Endothelial cell of umbilical vein (primary cell): ENCODE data around the gene KIRREL1. TPM values are rescaled to one million over a fixed set of nuclear protein-coding genes. Genes with fewer than 3 reads are reported as not detected.

Experiments
- BruUV-seq: library from RNA; stranded (reverse); fragments of 400-500 nt; replicated peaks from 2 replicates; lab custom pipeline; 2021; lab: Mats Ljungman, UMichigan
- CTCF ChIA-PET: fragments of 300-600, 350-600 bp; sonication (Branson Sonifier 250); formaldehyde crosslinking; loops from one replicate; lab custom pipeline; 2021; ENCODE audit warnings: antibody characterized with exemption, inconsistent platforms; lab: Charles Lee
- POLR2A ChIA-PET: fragments of 300-600, 350-600 bp; sonication (Branson Sonifier 250); formaldehyde crosslinking; loops from one replicate; lab custom pipeline; 2021; ENCODE audit warnings: antibody characterized with exemption, inconsistent platforms; lab: Charles Lee
- DNase-seq: peaks from one replicate; pipeline ENCODE4 v3.0.0-alpha.2; 2011; ENCODE audit warnings: low read depth, low spot score
- FAIRE-seq: peaks from 2 replicates; lab custom pipeline; 2011; peaks lifted over from hg19 to GRCh38; lab: Jason Lieb, UNC
- H2AFZ ChIP-seq: 2 replicates; pipeline ENCODE4 v1.6.0; 2012; ENCODE audit warnings: low read depth, low read length, control low read depth, inconsistent platforms
- H3K27ac ChIP-seq: 2 replicates; pipeline ENCODE4 v1.5.1; 2011; ENCODE audit warnings: low read depth, mild to moderate bottlenecking, control low read depth, low read length, moderate library complexity; ENCODE audit not compliant: insufficient read depth
- H3K27me3 ChIP-seq, 2 experiments: 2 replicates each; pipeline versions ENCODE4 v1.6.0 to v1.6.1; 2011; ENCODE audit warnings: low read length in 2 of 2, mixed read lengths in 1 of 2; ENCODE audit not compliant: control insufficient read depth in 2 of 2, insufficient read depth in 2 of 2
- H3K36me3 ChIP-seq, 2 experiments: 2 replicates in 1 of 2; 3 replicates in 1 of 2; pipeline ENCODE4 v1.5.1; 2011; ENCODE audit warnings: low read length in 2 of 2, mild to moderate bottlenecking in 1 of 2, moderate library complexity in 1 of 2; ENCODE audit not compliant: control insufficient read depth in 2 of 2, insufficient read depth in 2 of 2; ENCODE audit errors: extremely low read depth in 1 of 2
- H3K4me1 ChIP-seq: 3 replicates; pipeline ENCODE4 v1.5.1; 2011; ENCODE audit warnings: mild to moderate bottlenecking, low read length; ENCODE audit not compliant: control insufficient read depth, insufficient read depth; ENCODE audit errors: extremely low read depth
- H3K4me2 ChIP-seq: 2 replicates; pipeline ENCODE4 v1.6.1; 2011; ENCODE audit warnings: low read length, control low read depth, mixed read lengths; ENCODE audit not compliant: insufficient read depth
- H3K4me3 ChIP-seq, 3 experiments: fragments of 200-600 bp in 1 of 3; sonication (generic), shearing (Covaris generic) in 1 of 3; replicated peaks in 1 of 3; 2 replicates each; pipeline ENCODE4 v1.5.1; 2011 to 2016; ENCODE audit warnings: control low read depth in 3 of 3, low read length in 3 of 3, mild to moderate bottlenecking in 2 of 3, inconsistent platforms in 1 of 3, low read depth in 1 of 3, moderate library complexity in 1 of 3; ENCODE audit not compliant: insufficient read depth in 1 of 3
- H3K79me2 ChIP-seq: 2 replicates; pipeline ENCODE4 v1.6.0; 2012; ENCODE audit warnings: low read length, inconsistent platforms; ENCODE audit not compliant: control insufficient read depth, insufficient read depth
- H3K9ac ChIP-seq: replicated peaks from 2 replicates; pipeline ENCODE3; 2011; ENCODE audit warnings: low read length, control low read depth; ENCODE audit not compliant: insufficient read depth; ENCODE audit errors: extremely low read depth
- H3K9me1 ChIP-seq: replicated peaks from 3 replicates; pipeline ENCODE4 v1.6.0; 2011; ENCODE audit warnings: mild to moderate bottlenecking, low read length; ENCODE audit not compliant: control insufficient read depth, insufficient read depth; ENCODE audit errors: extremely low read depth
- H3K9me3 ChIP-seq: replicated peaks from 2 replicates; pipeline ENCODE4 v1.5.1; 2012; ENCODE audit warnings: low read length, inconsistent platforms; ENCODE audit not compliant: control insufficient read depth, insufficient read depth
- H4K20me1 ChIP-seq: replicated peaks from 2 replicates; pipeline ENCODE3; 2011; ENCODE audit warnings: mild to moderate bottlenecking, low read length; ENCODE audit not compliant: control insufficient read depth, insufficient read depth; ENCODE audit errors: extremely low read depth
- CTCF ChIP-seq, 2 donors: IDR thresholded peaks; 1 replicate in 1 of 2; 2 replicates in 1 of 2; pipeline ENCODE4 v1.5.1; 2011; ENCODE audit warnings: low read length in 2 of 2, mild to moderate bottlenecking in 2 of 2, moderate library complexity in 2 of 2, control low read depth in 1 of 2, inconsistent platforms in 1 of 2, low read depth in 1 of 2; ENCODE audit not compliant: insufficient read depth in 1 of 2; ENCODE audit errors: extremely low read depth in 1 of 2
- FOS ChIP-seq: IDR thresholded peaks from 2 replicates; pipeline ENCODE4 v1.6.1; 2011; ENCODE audit warnings: mild to moderate bottlenecking, low read length, moderate library complexity, borderline replicate concordance; ENCODE audit not compliant: insufficient read depth
- GATA2 ChIP-seq: IDR thresholded peaks from 2 replicates; pipeline ENCODE4 v1.7.0; 2011; ENCODE audit warnings: low read depth, mild to moderate bottlenecking, moderate library complexity, mixed read lengths, low read length; ENCODE audit not compliant: insufficient read length, insufficient read depth
- JUN ChIP-seq: IDR thresholded peaks from 2 replicates; pipeline ENCODE4 v1.6.1; 2011; ENCODE audit warnings: borderline replicate concordance, low read depth; ENCODE audit not compliant: insufficient read length, insufficient read depth
- MYC ChIP-seq: IDR thresholded peaks from one replicate; pipeline ENCODE4 v1.6.1; 2011; ENCODE audit warnings: mild to moderate bottlenecking, low read depth, low read length
- POLR2A ChIP-seq: IDR thresholded peaks from 2 replicates; pipeline ENCODE4 v1.6.1; 2012; ENCODE audit warnings: low read depth, mild to moderate bottlenecking, control low read depth, low read length
- POLR2AphosphoS5 ChIP-seq: IDR thresholded peaks from 2 replicates; pipeline ENCODE4 v1.6.1; 2012; ENCODE audit warnings: low read depth, mild to moderate bottlenecking, control low read depth, low read length, moderate library complexity; ENCODE audit not compliant: insufficient read depth
- dilution Hi-C: fragments of 300-500 bp; cut with MboI; formaldehyde crosslinking; loops from one replicate; pipeline ENCODE4 v1.15.0; 2019; ENCODE audit warnings: low sequenced_read_pairs; ENCODE audit not compliant: extremely low pct_ligation_motif_present
- intact Hi-C: fragments of 100-400 bp; cut with micrococcal nuclease; formaldehyde crosslinking; loops from one replicate; pipeline ENCODE4 v1.10.0; 2022
- polyA plus RNA-seq, 4 experiments: library from polyadenylated mRNA; depleted of rRNA in 3 of 4; stranded (reverse) in 3 of 4; unstranded in 1 of 4; fragments of >200 nt; gene quantifications; 2 replicates each; pipeline versions ENCODE4 v1.2.1 to v1.2.3, GENCODE V29; 2011 to 2012; ENCODE audit warnings: missing spikeins in 1 of 4
- total RNA-seq: library from RNA; stranded (reverse); gene quantifications from 2 replicates; pipeline ENCODE4 v1.2.3, GENCODE V29; 2021

Gene KIRREL1
- total and polyA plus RNA-seq, 2 donors (not counting 3 experiments of a cell fraction or from before 2014, with no cell fraction given): 35.6 to 57.6 TPM

DNA sequence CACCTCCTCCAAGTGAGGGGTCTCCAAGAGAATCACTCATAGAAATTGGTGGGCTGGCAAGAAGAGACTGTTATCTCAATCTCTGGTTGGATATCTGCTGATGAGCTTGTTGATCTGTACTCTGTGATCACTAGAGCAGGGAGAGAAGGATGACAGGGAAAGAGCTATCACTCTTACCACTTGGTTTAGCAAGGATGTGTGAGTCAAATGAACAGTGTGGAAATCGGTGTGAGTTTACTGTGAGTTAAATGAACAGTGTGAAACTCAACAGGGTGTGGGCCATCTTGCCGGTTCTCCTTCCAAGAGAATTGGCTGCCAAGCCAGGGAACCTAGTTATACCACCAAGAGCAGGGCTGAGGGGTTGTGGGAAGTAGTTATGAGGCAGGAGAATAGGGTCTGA lies 154.0 kb downstream of the KIRREL1 start:
- peaks cover under 1 to 3% of the 10 kb centered on the region in 2 experiments for H3K27me3 ChIP-seq
- no peaks in the 10 kb centered on the region for H3K36me3 ChIP-seq
- dilution Hi-C loops (no loop called here), intact Hi-C loops (no loop called here)
- H3K9ac ChIP-seq: no peak overlapping the region
- H3K9me1 ChIP-seq: no peaks in the 10 kb centered on the region
- ChIA-PET POLR2A (no interaction called here), CTCF (interaction anchor here (1.6 kb wide), 1 partner anchor 30 kb away, joined by 3 read pairs; no protein-coding TSS in a partner anchor)
- H3K4me2 ChIP-seq: no peak overlapping the region
- peaks cover 14% of the 10 kb centered on the region for H3K4me1 ChIP-seq
- no peak overlapping the region for H2AFZ ChIP-seq
- no peaks in the 10 kb centered on the region for H3K79me2 ChIP-seq
- H3K9me3 ChIP-seq: no peaks in the 10 kb centered on the region
- FAIRE-seq (no peak), DNase-seq (no peak)
- H3K4me3 ChIP-seq: no peak overlapping the region
- TF ChIP-seq POLR2AphosphoS5 (no peak), GATA2 (no peak), CTCF (IDR thresholded peaks at IDR 0.05; ENCODE audit: extremely low read depth in 1 of 2, insufficient read depth in 1 of 2, low read depth in 1 of 2, low read length in 2 of 2) (no peak), JUN (no peak), FOS (no peak), POLR2A (no peak)
- no peaks in the 10 kb centered on the region for H4K20me1 ChIP-seq
- BruUV-seq: no TSS peak
- no peak overlapping the region for H3K27ac ChIP-seq

- H4K20me1 ChIP-seq: no peaks in the 10 kb centered on the region
- no peaks in the 10 kb centered on the region for H3K9me1 ChIP-seq
- intact Hi-C loops: no loop called here
- ChIA-PET CTCF (no interaction called here), POLR2A (no interaction called here)
- H3K27me3 ChIP-seq: peaks cover 4 to 8% of the 10 kb centered on the region in 2 experiments
- H3K9me3 ChIP-seq: no peaks in the 10 kb centered on the region
- H3K9ac ChIP-seq: no peak overlapping the region
- TF ChIP-seq JUN (no peak), POLR2A (no peak), FOS (no peak), MYC (no peak)
- DNase-seq: no peak
- no peak overlapping the region for H2AFZ ChIP-seq
- dilution Hi-C loops: no loop called here
- BruUV-seq: no TSS peak
- no peaks in the 10 kb centered on the region for H3K79me2 ChIP-seq
- no peak for FAIRE-seq
- no peak overlapping the region for H3K4me2 ChIP-seq
- no peak overlapping the region for H3K27ac ChIP-seq
- no peaks in the 10 kb centered on the region for H3K36me3 ChIP-seq
- peaks cover 14% of the 10 kb centered on the region for H3K4me1 ChIP-seq
- no peak overlapping the region for H3K4me3 ChIP-seq
Measured at GRCh38 chr1:158147869-158148268, 154.4 kb downstream of the KIRREL1 start.
